Upper lobe of left lung (tissue), 4 donors: ENCODE measurements around the gene RASSF1.
A peak's percentile ranks its signal among the peaks of the same experiment; 100 is the strongest.

ENCODE experiments used
- CTCF ChIP-seq, 6 experiments: fragments of 450-650 bp in 4 of 6; fragments of 200-600 bp in 2 of 6; sonication (generic) in 2 of 6; IDR thresholded peaks; one replicate each; pipeline ENCODE4 v1.5.1; 2016 to 2019; ENCODE audit warnings: antibody characterized with exemption in 6 of 6
- EP300 ChIP-seq, 4 donors: sonication (generic); formaldehyde crosslinking; IDR thresholded peaks; one replicate each; pipeline ENCODE4 v1.5.1; 2017; ENCODE audit warnings: antibody characterized with exemption in 4 of 4, control low read depth in 2 of 4
- POLR2A ChIP-seq, 4 donors: fragments of 450-650 bp; IDR thresholded peaks; one replicate each; pipeline ENCODE4 v1.5.1; 2016 to 2017; ENCODE audit warnings: antibody characterized with exemption in 4 of 4, mild to moderate bottlenecking in 2 of 4
- POLR2AphosphoS5 ChIP-seq, 2 donors: sonication (generic); formaldehyde crosslinking; IDR thresholded peaks; one replicate each; pipeline ENCODE4 v1.5.1; 2017; ENCODE audit warnings: antibody characterized with exemption in 2 of 2

DNA sequence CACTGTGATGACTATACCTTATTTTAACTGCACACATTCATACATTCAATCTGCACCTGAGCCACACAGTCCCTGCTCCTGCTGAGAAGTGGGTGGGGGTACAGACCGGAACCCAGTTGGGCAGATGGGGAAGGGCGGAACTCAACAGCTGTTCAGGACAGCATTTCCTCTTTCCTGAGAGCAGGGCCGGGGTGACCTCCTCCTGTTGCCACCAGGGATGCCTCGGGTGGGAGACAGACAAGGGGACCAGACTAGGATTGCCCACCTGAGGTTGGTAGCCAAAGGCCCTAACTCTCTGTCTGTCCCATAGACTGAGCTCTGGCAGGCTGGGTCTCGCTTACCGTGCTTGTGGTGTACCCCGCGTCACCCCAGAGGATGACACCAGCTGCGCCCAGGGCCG, 22.0 kb downstream of the RASSF1 start:
- TF ChIP-seq POLR2AphosphoS5 (IDR thresholded peaks at IDR 0.05): peak in 1 of 2 donors; percentile 64
- TF ChIP-seq CTCF (IDR thresholded peaks at IDR 0.05): no peak
- TF ChIP-seq POLR2A (IDR thresholded peaks at IDR 0.05): no peak
- no peak for TF ChIP-seq EP300 (IDR thresholded peaks at IDR 0.05)
